NCI-H526 (cell line): ENCODE data around the gene ZNF865.

Experiments
- DNase-seq, 2 experiments: peaks; one replicate each; lab custom pipeline; 2025; lab: John Stamatoyannopoulos, UW

Gene ZNF865

DNA sequence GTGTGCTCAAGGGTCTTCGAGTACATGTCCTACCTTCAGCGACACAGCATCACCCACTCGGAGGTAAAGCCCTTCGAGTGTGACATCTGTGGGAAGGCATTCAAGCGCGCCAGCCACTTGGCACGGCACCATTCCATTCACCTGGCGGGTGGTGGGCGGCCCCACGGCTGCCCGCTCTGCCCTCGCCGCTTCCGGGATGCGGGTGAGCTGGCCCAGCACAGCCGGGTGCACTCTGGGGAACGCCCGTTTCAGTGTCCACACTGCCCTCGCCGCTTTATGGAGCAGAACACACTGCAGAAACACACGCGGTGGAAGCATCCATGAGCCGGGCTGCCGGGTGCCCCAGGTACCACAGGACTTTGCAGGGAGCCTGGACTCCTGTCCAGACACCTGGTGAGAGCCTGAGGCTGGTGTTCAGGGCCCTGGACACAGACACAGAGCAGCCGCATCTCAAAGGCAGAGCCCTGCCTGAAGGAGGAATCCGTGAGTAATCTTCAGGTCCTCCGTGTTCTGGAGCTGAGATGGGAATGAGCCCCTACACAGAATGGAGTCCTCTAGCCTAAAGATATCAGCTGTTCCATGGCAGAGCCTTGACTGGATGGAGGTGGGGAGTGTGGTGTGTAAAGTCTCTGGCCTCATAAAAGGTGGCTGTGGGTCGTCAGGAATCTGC is 39.5 kb downstream of the ZNF865 start:
- no peak for DNase-seq

DNA sequence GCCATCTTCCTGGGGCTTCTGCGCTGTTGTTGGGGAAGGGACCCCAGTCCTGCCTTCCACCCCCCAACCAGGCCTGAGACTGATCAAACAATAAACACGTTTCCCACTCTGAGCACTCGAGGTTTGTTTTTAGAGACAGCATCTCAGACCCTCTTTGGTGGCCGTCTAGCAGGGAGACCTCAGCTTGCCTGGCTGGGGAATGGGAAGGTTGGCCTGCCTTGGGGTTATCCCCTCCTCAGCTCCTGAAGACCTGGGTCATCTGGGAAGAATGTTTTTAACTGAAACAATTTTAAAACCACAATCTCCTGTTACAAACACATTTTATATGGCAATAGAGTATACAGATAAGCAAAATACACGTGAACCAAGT is 40.0 kb downstream of the ZNF865 start:
- DNase-seq: no peak

DNA sequence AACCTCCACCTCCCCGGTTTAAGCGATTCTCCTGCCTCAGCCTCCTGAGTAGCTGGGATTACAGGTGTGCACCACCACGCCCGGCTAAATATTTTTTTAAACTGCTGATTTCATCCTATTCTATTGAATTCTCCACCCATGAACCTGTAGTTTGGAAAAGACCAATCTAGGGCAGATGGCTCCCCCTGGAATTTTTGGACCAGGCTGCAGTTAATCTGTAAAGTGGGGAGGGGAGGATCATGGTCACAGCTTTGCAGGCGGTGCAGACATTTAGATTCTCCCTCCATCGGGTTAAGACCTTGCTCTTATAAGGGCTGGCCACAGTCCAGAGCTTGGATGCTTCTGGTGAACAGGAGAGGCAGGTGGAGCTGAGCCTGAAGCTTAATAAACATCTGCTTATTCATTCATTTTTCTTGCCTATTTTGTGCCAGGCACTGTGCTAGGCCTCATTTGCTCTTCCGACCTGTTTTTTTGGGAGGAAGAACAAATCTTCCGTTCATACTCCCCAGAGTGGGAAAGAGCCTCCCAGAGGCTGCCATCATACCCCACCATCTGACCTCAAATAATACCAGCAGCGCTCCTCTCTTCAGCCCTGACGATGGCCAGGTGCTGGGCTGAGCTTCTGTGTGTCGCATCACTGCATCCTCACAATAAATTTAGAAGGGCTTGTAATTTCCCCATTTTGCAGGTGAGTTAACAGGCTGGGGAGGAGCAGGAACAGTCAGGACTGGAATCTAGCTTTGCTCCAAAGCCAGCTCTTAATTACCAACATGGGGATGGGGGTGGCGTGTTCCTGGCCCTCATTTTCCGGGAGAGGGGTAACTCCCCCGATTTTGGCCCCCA is 41.7 kb downstream of the ZNF865 start:
- DNase-seq: peak in 1 of 2 experiments; percentile 53

DNA sequence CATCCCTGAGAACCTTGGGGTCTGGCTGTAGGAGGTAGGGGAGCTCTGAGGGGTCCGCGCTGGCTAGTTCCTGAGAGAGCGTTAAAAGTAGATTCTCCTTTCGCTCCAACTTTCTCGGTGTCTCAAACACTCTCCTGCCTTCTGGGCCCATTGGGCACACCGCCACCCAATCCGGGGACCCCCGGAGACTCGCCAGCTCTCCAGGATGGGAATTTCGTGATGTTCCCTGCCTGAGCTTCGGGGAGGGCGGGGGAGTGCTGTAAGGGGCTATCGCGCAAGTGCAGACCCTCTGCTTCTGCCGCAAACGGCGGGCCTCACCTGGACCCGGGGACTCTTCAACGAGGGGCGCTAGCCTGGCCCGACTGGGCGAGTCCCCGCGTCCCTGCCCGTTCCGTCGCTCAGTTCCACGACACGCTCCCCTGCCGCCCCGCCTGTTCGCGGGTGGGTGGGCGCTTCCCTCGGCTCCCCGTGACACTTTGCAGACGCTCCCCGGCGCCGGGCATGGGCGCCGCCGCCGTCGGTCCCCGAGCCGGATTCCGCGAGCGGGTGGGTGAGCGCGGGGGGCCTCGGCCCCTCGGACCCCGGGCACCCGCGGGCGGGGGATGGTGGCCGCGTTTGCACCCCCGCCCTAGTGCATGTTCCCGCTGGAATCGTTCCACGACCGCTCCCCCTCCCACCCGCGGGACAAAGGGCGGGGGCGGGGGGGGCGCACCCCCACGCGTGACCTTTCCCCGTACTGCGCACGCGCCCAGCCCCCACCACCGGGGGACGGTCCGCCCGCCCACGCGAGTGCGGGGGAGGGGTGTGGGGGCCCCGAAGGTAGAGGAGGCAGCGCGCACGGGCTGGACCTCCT is 42.5 kb downstream of the ZNF865 start, which contains the start of gene CCDC106:
CCDC106 (plus strand) TSS at position 481 of the 853 bp plus-strand sequence. CDS start 835 bp downstream, outside the sequence.
- DNase-seq: peak; percentile 51 to 93

DNA sequence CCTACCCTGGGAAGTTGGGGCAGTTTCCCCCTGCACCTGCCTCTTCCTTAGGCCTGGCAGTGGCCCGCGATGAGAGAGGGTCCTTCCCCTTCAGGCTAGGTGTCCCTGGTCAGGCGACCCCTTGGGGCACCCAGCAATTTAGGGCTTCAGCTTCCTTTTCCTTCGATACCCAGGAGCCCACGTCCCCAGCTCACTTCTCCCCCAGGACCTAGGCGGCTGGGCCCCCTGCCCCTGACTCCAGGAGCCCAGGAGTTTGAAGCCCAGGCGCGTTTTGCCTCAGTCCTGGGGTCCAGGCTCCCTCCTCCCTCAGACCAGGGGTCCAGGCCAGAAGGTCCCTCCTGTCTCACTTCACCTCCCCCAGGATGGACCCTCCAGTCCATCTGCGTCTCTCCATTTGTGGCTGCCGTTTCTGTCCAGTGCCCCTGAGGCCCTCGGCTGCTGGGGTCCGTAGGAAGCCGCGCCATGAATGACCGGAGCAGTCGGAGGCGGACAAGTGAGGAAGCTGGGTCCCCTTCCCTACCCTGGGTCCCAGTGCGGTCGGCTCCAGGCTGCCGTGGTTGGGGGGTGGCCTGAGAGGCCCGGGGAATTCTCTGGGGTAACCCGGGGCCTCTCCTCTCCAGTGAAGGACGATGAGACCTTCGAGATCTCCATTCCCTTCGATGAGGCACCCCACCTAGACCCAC is 43.3 kb downstream of the ZNF865 start:
- DNase-seq: peak in 1 of 2 experiments; percentile 62

DNA sequence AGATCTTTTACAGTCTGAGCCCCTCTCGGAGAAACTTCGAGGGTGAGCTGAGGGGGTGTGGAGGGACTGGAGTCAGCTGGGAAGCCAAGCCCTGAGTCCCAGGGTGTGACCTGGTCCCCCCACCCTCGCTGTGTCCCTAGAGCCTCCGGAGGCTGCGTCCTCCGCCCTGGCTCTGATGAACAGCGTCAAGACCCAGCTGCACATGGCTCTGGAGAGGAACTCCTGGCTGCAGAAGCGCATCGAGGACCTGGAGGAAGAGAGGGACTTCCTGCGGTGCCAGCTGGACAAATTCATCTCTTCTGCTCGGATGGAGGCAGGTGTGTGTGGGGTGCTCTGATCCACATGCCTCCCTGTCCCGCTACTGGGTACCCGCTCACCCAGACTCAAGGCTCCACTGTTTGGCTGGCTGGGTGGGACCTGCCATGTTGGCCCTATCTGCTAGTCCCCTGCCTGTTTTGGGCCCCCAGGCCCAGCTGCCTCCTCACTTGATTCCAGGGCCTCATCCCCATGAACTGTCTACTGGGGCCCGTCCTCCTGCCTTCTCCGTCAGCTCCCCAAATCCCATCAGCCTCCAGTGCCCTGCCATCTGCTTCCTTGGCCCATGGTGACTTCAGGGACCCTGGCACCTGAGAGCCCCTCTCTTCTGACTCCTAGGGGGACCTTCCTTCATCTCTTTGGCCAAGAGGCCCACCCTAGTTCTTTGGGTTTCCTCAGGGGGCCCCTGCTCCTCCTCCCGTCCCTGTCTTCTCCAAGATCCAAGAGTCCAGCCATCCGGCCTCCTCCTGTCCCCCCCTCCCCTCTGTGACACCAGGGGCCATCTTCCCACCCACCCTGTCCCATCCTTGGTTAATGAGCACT is 44.0 kb downstream of the ZNF865 start:
- DNase-seq: no peak

DNA sequence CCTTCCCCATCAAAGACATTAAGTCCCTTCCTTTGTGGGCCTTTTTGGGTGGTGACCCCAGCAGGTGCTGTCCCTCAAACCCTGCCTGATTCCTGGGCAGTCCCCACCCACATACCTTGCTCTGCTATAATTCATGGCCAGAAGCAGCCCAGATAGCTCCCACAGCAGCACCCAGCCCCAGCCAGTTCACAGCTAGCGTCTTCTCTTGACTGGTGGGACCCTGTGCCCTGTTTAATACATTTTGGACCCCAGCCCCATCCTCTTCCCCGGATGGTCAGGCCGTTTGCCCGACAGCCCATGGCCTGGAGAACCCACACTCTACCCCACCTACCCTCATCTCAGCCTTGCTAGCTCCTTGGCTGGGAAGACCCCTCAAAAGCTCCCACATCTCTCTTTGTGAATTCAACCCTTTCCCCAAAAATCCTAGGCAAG is 44.7 kb downstream of the ZNF865 start:
- no peak for DNase-seq

DNA sequence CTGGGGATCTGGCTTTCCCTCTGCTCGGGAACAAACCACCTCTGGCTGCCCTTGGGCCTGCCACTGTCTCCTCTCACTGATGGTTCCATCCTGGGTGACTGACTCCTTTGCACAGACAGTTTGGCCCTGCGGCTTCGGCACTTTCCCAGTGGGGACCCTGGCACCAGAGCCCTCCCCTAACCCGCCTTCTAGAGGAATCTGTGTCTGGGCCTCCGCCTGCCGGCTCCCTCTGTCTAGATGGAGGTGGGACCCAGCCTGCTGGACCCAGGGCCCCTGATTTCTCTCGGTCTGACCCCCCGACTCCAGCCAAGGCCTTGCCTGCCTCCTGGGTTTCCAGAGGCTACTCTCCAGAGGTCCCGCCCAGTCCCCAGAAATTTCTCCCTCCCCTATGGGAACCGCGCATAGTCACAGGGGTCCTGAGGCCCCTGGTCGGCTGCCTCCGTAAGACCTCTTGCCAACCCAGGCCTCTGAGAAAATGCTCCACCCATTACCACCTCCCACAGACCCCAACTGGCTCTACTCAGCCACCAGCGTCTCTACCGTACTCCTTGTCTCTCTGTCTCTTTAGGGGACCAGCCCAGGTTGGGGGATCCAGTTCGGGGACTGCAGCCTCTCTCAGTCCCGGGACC is 45.3 kb downstream of the ZNF865 start:
- DNase-seq: no peak

DNA sequence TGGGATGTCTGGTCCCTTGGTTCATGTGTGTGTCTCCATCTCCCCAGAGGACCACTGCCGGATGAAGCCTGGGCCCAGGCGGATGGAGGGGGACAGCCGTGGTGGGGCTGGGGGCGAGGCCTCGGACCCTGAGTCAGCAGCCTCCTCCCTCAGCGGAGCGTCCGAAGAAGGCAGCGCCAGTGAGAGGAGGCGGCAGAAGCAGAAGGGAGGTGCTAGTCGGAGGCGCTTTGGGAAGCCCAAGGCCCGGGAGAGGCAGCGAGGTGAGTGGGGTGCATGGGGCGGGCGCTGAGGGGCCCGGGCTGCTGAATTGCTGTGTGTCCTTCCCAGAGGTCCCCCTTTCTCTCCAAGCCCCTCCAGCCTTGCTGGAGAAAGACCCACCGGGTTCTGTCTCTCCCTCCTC is 45.8 kb downstream of the ZNF865 start:
- DNase-seq: no peak

DNA sequence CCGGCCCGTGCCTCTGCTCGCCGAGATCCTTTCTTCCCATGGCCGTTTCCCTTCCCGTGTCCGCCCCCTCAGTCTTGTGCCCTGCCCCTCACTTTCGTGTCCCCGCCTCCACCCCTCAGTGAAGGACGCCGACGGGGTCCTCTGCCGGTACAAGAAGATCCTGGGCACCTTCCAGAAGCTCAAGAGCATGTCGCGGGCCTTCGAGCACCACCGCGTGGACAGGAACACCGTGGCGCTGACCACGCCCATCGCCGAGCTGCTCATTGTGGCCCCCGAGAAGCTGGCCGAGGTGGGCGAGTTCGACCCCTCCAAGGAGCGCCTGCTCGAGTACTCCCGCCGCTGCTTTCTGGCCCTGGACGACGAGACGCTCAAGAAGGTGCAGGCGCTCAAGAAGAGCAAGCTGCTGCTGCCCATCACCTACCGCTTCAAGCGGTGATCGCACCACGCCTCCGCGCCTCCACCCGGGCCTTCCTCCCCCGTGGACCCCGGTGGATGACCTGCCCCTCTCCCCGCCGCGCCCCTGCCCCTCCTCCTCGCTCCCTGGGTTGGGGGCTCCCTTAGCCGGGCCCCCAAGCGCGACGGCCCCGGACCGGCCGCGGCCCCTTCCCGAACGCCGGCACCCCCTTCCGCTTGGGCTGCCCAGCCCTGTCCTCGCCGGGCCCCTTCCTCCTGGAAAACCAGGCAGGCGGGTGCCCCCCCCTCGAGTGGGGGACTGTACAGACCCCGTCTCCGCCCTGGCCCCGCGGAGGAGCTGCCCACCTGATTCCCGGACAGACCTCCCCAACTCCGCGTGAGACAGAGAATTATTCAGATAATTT is 47.1 kb downstream of the ZNF865 start:
- no peak for DNase-seq

DNA sequence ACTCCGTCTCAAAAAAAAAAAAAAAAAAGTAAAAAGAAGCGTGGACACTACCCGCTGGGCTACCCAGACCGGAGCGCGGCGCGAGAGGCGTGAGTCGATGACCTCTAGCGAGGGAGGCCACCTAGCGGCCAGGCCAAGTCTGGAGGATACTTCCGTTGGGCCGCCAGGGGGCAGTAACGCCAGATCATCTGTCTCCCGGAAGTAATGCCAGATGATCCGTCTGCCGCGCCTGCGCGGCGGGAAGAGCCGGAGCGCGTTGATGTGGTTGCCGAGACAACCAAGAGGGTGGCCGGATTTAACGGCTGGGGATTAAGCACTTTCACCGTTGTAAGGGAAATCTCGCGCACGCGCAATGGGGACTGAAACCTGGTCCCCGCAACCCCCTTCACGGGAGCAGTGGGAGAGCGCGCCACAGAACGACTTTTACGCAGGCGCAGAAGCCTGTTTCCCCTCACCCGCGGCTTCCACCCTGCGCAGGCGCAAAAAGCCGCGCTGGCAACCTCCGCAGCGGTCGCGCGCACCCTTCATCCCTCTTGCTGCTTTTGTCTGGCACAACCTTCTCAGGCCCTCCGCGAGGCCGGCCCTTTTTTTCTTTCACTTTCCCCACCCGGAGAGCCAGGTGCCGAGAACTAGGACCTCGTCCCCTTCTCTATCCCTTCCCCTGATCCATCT is 48.3 kb downstream of the ZNF865 start:
- DNase-seq: peak; percentile 99

DNA sequence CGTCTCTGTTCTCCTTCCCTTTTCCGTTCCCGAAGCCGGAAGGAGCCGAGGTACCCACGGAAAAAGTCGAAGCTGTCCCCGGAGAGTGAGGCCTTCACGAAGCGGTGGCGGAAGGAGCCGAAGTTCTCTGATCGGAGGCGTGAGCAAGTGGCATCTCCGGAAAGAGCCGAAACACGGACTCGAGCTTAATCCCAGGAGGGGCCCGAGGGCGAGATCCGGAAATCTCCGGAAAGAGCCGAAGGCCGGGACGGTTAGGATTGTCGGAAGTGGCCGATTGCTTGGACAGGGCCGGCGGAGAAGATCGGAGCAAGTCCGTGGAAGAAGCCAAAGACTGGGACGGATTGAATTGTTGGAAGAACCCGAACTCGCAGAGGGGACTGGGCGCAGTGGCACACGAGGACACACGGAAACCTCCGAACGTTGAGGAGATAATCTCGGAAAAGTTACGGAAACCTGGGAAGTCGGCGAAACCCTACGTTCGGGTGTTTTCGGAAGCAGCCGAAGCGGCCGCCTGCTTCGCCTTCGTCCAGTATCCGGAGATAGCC is 48.9 kb downstream of the ZNF865 start:
- DNase-seq: peak; percentile 99 to 100

DNA sequence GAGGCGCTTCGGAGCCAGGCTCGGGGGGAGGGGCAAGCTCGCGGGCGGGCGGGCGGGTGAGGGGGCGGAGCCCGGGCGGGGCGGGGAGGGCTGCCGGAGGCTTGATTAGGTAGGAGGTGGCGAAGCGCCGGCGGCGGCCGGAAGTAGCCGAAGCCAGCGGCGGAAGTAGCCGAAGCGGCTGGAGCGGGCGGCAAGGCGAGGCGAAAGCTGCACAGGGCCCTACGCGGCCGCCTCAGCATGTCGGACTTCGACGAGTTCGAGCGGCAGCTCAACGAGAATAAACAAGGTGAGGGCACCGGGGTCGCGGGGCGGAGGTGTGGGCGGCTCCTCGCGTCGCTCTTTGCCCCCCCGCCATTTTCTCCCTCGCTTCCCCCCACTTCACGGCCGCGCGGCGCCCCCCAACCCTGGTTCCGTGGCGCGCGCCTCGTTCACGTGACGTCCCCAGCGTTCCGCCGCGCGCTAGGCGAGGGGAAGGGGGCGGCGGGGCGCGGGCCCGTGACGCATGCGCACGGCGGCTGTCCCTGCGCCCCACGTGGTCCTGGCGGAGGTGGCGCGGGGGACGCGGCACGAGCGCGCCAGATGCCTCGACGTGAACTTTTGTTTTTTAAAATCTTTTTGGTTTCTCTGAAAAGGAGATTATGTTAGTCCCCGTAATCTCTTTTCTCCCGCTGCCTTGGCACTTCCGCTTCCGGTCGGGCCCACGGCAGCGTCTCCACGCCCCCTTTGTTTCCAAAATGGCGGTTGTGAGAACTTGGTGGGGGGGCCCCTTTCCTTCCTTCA is 49.6 kb downstream of the ZNF865 start, which contains the start of gene U2AF2:
U2AF2 (plus strand) TSS at position 168 of the 780 bp plus-strand sequence; CDS start at position 238, 70 bp downstream.
- peak; percentile 53 to 98 for DNase-seq

DNA sequence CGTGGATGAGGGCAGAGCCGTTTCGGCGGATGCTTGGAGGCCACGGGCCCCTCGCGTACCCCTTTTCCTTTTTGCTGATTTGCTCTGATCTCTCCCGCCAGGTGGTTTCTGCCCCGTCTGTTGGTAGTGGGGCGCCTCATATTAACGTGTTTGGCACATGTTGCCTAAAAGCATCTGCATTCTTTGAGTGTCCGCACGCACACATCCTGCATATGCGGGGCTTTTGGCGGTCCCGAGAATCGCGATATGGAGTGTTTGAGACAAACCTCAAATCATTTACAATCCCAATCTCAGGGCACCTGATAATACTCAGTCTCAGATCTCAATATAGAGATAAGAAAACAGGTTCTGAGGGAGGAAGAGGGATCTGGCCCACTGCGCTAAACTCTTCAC is 50.2 kb downstream of the ZNF865 start:
- no peak for DNase-seq

DNA sequence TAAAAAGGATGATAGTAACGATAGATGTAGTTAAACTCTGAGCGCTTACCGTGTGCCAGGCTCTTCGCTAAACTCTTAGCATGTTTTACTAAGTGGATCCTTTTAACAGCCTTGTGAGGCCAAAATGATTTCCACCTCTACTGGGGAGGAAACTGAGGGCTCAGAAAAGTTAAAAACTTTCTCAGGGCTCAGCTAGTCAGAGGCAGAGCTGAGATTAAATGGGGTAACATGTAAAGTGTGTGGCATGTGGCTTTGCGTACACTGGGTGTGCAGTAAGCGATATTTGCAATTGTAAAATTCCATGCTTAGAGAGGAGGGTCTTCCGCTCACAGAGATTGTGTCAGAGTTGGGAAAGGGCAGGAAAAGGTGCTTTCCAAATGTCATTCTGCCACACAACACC is 51.1 kb downstream of the ZNF865 start:
- DNase-seq: no peak

DNA sequence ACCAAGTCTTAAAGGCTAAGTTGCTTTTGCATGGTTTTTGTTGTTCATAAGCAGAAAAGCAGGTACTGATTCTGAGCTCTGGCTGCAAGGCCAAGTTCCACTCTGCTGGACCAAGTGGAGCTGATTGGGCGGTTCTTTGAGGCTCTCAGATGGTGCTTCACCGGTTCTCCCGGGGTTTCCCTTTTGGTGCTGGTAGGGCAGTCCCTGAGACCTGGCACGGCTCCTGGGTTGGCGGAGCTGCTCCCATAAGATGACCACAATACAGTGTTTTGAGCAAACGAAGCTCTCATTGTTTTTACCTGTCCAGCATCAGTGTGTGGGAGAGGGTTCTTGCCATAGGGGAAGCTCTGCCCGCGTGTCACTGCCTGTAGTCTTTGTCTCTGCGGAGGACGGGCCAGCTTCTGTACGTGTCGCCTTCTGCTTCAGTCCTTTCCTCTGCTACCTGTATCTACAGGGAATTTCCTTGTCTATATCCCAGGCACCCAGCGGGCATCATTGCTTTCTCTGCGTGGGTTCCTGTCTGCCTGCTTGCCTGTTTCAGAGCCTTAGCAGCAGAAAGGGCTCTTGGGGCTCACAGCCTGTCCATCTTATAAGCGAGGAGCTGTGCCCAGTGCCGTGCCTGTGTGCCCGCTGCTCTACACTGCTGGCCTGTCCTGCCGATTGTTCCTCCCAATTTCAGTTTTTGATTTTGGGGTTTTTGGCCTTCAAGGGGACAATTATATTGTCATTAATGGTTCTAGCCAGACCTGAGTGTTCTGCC is 51.7 kb downstream of the ZNF865 start:
- DNase-seq: peak in 1 of 2 experiments; percentile 56
